Fibroblast of the aortic adventitia (primary cell): ENCODE results near the gene PPP2R2C. TPM values are rescaled to one million over a fixed set of nuclear protein-coding genes. Genes with fewer than 3 reads are reported as not detected.

ENCODE experiments used
- DNase-seq: peaks from one replicate; pipeline ENCODE4 v3.0.0-alpha.2; 2010; ENCODE audit warnings: low read depth
- H3K4me3 ChIP-seq: 2 replicates; pipeline ENCODE4 v1.5.1; 2011; ENCODE audit warnings: low read depth, mild to moderate bottlenecking, control low read depth, low read length, moderate library complexity
- total RNA-seq: library from RNA; depleted of rRNA; stranded (reverse); fragments of >200 nt; gene quantifications from 2 replicates; pipeline ENCODE4 v1.2.3, GENCODE V29; 2012; ENCODE audit warnings: low replicate concordance
- TF ChIP-seq, protein P1 (sequence below): IDR thresholded peaks from 2 replicates; pipeline ENCODE4 v1.5.1; 2011; ENCODE audit warnings: mild to moderate bottlenecking, low read length, control low read depth, inconsistent platforms; ENCODE audit not compliant: insufficient read depth

The PPP2R2C gene
- total RNA-seq, 1 donor, result not detected

DNA sequence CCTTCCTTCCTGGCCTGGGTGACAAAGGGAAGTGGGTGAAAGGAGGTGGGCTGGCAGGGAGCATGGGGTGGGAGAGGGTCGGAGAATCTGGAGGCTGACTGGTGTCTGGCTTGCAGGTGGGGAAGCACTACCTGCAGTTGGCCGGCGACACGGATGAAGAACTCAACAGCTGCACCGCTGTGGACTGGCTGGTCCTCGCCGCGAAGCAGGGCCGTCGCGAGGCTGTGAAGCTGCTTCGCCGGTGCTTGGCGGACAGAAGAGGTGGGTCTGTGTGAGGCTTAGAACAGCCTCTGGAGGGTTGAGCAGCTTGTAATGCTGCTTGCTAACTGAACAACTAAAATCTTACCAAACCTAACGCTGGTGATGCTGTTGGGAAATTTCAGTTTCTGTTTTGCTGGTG is 183.5 kb downstream of the PPP2R2C start:
- no peak for DNase-seq
- no peak overlapping the region for H3K4me3 ChIP-seq
- TF ChIP-seq, protein P1, sequence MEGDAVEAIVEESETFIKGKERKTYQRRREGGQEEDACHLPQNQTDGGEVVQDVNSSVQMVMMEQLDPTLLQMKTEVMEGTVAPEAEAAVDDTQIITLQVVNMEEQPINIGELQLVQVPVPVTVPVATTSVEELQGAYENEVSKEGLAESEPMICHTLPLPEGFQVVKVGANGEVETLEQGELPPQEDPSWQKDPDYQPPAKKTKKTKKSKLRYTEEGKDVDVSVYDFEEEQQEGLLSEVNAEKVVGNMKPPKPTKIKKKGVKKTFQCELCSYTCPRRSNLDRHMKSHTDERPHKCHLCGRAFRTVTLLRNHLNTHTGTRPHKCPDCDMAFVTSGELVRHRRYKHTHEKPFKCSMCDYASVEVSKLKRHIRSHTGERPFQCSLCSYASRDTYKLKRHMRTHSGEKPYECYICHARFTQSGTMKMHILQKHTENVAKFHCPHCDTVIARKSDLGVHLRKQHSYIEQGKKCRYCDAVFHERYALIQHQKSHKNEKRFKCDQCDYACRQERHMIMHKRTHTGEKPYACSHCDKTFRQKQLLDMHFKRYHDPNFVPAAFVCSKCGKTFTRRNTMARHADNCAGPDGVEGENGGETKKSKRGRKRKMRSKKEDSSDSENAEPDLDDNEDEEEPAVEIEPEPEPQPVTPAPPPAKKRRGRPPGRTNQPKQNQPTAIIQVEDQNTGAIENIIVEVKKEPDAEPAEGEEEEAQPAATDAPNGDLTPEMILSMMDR, result no peak

DNA sequence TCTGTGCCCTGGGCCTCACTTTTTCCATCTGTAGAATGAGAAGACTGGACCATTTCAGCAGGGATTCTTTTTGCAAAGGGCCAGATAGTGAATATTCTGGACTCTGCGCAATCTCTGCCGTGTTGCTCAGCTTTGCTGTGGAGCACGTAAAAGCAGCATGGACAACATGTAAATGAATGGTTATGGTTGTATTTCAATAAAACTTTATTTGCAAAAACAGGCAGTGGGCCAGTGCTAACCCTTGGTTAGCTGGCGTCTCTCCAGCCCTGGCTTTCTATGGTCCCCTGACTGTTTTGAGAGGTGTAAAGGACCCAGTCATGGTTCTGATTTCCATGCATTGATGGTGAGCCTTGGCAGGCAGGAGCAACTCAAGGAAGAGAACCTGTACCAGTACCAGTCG is 184.1 kb downstream of the PPP2R2C start:
- DNase-seq, result no peak
- TF ChIP-seq, protein P1, result no peak
- no peak overlapping the region for H3K4me3 ChIP-seq

DNA sequence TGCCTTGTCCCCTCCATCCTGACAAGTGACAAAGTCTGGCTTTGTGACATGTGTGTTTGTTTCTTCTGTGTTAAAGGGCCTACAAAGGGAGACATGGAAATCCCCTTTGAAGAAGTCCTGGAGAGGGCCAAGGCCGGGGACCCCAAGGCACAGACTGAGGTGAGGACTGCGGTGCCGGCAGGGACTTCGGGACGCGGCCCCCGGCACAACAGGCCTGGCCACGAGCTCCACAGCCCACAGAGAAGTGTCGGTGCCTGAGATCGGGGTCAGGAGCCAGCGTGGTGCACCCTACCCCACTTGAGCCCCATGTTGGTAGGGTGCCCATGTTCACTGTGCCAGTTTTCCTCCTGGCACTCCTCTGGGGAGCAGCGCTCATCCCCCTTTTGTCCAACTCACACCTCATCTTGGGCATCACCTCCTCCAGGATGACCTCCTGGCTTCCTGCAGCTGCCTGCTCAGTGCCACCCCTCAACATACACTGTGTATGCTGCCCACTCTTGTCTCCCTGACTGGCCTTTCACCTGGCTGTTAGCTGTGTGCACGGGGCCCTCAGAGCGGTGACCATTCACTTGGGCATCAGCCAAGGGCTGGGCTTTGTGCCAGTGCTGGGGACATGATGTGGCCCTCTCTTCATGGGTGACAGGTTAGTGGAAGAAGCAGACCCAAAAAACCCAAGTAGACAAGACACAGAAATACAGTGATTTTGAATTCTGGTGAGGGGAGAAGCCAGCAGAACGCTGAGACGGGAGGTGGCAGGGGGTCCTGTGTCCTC is 185.2 kb downstream of the PPP2R2C start:
- DNase-seq, result no peak
- TF ChIP-seq, protein P1, result no peak
- H3K4me3 ChIP-seq, result no peak overlapping the region

DNA sequence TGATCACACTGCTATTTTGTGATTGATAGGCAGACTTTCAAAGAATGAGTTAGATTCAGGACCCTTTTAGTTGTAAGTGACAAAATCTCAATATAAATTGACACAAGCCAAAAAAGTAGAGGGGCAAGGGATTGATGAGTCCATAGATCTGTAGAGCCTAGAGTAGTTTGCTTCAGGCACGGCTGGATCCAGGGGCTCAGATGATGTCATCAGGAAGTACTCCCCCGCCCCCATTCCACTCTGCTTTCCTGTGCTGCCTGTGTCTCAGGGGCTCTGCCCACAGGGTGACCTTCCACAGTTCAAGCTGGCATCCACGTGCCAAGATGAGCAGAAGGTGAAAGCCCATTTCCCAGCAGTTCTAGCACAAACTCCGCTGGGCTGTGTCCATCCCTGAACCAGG is 189.1 kb downstream of the PPP2R2C start:
- H3K4me3 ChIP-seq, result no peak overlapping the region
- no peak for DNase-seq
- TF ChIP-seq, protein P1, result no peak

DNA sequence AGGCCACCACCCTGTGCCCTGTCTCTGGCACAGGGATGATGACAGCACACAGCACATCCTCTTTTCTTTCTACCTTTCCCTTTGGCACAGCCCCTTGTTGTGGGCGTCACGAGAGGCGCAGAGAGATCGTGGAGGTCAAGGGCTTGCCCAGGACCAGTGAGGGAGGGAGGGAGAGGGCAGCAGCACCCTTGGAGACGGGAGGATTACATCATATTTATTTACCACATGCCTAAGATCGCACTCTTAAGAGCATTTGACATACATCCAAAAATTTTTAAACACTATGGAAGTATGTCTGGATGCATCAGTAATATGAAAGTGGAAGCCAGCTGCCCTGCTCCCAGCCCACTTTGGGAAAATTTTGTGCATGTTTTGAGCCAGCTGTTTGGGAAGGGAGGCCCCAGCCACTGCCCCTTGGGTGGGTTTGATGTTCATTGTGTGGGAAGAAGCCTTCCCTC is 190.1 kb downstream of the PPP2R2C start:
- TF ChIP-seq, protein P1, result no peak
- DNase-seq, result peak; percentile 51
- H3K4me3 ChIP-seq, result no peak overlapping the region

DNA sequence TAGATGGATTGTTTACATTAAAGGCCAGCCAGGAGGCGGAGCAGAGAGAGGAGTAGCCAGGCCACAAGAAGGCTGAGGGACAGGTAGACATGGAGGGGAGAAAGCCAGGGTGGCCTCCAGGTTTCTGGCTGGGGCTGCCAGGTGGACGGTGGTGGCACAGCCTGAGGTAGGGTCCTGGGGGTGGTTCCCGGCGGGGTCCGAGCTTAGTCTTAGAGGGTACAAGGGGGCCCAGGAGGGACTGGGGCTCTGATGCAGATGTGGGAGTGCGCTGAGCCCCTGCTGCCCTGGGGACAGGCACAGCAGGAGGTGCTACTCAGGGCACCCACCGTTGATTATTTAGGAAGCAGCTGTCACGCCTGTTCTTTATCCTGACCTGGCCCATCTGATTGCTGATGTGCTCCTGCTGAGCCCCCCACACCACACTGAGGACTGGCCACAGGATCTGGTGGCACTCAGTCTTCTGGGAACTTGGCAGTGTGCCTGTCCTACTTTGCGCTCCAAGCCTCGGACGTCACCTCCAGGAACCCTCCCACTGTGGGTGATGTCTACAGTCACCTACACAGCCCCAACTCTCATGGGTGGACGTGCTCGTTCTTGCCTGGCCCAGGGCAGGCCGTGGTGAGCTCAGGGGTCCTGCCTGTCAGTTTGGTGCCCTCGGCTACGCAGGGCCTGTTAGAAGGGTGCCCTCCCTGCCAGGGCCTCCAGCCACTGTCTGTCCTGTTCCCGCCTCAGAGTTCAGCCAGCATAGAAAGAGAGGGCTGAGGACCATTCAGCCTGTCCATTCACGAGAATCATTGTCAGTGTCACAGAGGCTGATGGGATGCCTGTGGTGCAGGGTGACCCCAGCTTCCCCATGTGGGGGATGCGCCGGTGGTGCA is 190.7 kb downstream of the PPP2R2C start:
- no peak overlapping the region for H3K4me3 ChIP-seq
- TF ChIP-seq, protein P1, result no peak
- DNase-seq, result no peak
